ENCODE results near the gene ISG15. TPM values are rescaled to one million over a fixed set of nuclear protein-coding genes. Genes with fewer than 3 reads are reported as not detected.
"Not testable (repeated sequence)": the region's sequence is repeated elsewhere in the genome, so short reads cannot be mapped to it uniquely, and the experiment has no call there.

Gene ISG15
- total RNA-seq, 1 donor from 2014 or later, result 97.7 TPM

DNA sequence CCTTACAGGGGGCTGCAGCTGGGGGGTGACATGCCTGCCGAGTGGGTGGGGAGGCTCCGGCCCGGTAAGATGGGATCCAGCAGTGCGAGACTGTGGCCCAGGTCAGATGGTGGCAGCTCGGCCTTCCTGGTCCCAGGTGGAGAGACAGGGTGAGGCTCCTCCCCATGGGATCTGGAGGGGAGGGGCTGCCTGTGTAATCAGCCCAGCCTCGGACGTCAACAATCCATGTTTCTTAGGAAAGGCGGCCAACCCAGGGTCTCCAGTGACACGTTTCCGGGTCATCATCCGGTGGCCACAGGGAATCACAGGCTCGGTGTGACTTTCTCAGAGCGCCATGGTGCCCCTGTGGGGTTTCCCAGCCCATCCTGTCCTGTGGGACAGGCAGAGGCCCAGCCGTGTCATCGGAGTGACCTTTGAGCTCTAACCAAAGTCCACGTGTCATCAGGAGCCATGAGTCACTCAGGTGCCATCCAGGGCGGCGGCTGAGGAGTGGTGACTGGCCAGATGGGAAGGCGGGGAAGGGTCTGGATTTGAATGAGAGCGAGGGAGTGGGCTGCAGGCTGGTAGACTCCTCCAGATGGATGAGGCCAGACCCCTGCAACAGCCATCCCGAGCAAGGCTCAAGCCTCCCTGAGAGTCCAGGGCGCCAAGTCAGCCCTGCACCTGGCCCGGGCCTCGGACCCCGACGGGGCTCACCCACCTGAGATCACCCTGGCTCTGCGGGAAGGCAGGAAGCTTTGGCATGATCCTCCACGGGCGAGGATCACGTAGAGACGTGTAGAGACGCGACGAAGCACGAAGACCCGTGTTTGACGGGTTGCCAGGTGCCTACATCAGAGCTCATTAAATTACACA is 6.8 kb upstream of the ISG15 start:
- H3K27me3 ChIP-seq (ENCODE audit: control insufficient read depth, insufficient read depth, low read length), result no peaks in the 10 kb centered on the region
- TF ChIP-seq CTCF (IDR thresholded peaks at IDR 0.05; ENCODE audit: insufficient read depth, low read length, poor library complexity, severe bottlenecking), result no peak
- no peak for DNase-seq (ENCODE audit: low read depth)

DNA sequence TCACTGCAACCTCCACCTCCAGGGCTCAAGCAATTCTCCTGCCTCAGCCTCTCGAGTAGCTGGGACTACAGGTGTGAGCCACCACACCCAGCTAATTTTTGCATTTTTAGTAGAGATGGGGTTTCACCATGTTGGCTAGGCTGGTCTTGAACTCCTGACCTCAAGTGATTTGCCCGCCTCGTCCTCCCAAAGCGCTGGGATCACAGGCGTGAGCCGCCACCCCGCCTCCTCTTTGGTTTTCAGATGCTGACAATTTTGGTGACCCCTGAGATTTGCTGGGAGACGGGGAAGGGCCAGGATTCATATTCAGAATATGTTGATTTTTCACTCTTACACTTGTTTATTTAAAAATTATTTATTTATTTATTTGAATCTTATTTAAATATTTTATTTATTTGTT is 3.2 kb upstream of the ISG15 start:
- H3K27me3 ChIP-seq (ENCODE audit: control insufficient read depth, insufficient read depth, low read length); DNase-seq (ENCODE audit: low read depth); H3K36me3 ChIP-seq (ENCODE audit: control insufficient read depth, insufficient read depth, low read length); H3K4me3 ChIP-seq (ENCODE audit: low read depth, low read length): not testable (repeated sequence)

More for the DNA sequence above, 6.8 kb upstream of the ISG15 start:
- H3K36me3 ChIP-seq (ENCODE audit: control insufficient read depth, insufficient read depth, low read length), result no peaks in the 10 kb centered on the region
- H3K4me3 ChIP-seq (ENCODE audit: low read depth, low read length), result no peak overlapping the region

DNA sequence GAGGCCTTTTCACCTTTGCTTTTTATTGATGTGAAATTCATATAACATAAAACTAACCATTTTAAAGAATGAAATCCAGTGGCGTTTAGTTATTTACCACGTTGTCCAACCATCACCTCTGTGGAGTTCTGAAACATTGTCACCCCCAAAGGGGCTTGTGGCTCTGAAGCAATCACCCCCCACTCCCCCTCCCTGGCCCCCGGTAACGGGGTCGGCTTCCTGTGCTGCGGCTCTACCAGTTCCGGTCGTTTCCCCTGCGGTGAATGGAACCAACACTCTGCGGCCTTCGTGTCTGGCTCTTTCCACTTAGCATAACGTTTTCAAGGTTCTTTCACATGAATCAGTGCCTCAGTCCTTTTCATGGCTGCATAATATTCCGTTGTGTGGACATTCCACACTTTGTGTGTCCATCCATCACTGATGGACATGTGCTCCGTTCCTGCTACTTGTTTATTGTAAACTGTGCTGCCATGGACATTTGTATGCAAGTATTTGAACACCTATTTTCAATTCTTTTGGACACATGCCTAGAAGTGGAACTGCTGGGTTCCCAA is 1.8 kb upstream of the ISG15 start:
- no peak for DNase-seq (ENCODE audit: low read depth)
- H3K27me3 ChIP-seq (ENCODE audit: control insufficient read depth, insufficient read depth, low read length), result no peaks in the 10 kb centered on the region
- TF ChIP-seq CTCF (IDR thresholded peaks at IDR 0.05; ENCODE audit: insufficient read depth, low read length, poor library complexity, severe bottlenecking), result no peak
- H3K4me3 ChIP-seq (ENCODE audit: low read depth, low read length), result no peak overlapping the region
- H3K36me3 ChIP-seq (ENCODE audit: control insufficient read depth, insufficient read depth, low read length), result no peaks in the 10 kb centered on the region

DNA sequence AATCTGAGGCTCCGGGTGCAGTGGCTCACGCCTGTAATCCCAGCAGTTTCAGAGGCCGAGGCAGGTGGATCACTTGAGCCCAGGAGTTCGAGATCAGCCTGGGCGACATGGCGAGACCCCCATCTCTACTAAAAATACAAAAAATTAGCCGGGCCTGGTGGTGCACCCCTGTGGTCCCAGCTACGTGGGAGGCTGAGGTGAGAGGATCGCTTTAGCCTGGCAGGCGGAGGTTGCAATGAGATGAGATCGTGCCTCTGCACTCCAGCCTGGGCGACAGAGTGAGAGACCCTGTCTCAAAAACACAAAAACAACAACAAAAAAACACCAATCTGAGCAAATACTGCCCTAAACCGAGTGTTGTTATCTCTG is 577 bp upstream of the ISG15 start:
- not testable (repeated sequence) for H3K36me3 ChIP-seq (ENCODE audit: control insufficient read depth, insufficient read depth, low read length); DNase-seq (ENCODE audit: low read depth); H3K27me3 ChIP-seq (ENCODE audit: control insufficient read depth, insufficient read depth, low read length)
- H3K4me3 ChIP-seq (ENCODE audit: low read depth, low read length), result peak overlapping the region; percentile 63

DNA sequence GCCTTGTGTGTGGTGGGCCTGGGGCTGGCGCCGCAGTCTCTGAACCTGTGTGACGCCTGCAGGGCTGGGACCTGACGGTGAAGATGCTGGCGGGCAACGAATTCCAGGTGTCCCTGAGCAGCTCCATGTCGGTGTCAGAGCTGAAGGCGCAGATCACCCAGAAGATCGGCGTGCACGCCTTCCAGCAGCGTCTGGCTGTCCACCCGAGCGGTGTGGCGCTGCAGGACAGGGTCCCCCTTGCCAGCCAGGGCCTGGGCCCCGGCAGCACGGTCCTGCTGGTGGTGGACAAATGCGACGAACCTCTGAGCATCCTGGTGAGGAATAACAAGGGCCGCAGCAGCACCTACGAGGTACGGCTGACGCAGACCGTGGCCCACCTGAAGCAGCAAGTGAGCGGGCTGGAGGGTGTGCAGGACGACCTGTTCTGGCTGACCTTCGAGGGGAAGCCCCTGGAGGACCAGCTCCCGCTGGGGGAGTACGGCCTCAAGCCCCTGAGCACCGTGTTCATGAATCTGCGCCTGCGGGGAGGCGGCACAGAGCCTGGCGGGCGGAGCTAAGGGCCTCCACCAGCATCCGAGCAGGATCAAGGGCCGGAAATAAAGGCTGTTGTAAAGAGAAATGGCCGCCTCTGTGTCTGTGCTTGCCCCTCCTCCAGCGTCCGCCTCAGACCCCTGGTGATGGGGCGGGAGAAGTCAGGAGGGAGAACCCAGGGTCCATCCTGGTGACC is 788 bp downstream of the ISG15 start:
- peak overlapping the region; percentile 63 for H3K4me3 ChIP-seq (ENCODE audit: low read depth, low read length)
- DNase-seq (ENCODE audit: low read depth), result no peak
- no peaks in the 10 kb centered on the region for H3K36me3 ChIP-seq (ENCODE audit: control insufficient read depth, insufficient read depth, low read length)
- no peaks in the 10 kb centered on the region for H3K27me3 ChIP-seq (ENCODE audit: control insufficient read depth, insufficient read depth, low read length)
- TF ChIP-seq CTCF (IDR thresholded peaks at IDR 0.05; ENCODE audit: insufficient read depth, low read length, poor library complexity, severe bottlenecking), result no peak

- Histone ChIP-seq H3K36me3 (ENCODE audit: control insufficient read depth, insufficient read depth, low read length) (no peaks in the 10 kb centered on the region), H3K27me3 (ENCODE audit: control insufficient read depth, insufficient read depth, low read length) (no peaks in the 10 kb centered on the region), H3K4me3 (ENCODE audit: low read depth, low read length) (no peak overlapping the region)
- no peak for DNase-seq (ENCODE audit: low read depth)
- TF ChIP-seq CTCF (IDR thresholded peaks at IDR 0.05; ENCODE audit: insufficient read depth, low read length, poor library complexity, severe bottlenecking), result peak; percentile 53
Observed at GRCh38 chr1:1014799-1015681, 1.7 kb downstream of the ISG15 start.

GRCh38 chr1:1017397-1018320 is 4.4 kb downstream of the ISG15 start:
- not testable (repeated sequence) for H3K27me3 ChIP-seq (ENCODE audit: control insufficient read depth, insufficient read depth, low read length)

GRCh38 chr1:1018321-1018685 is 5.0 kb downstream of the ISG15 start:
- H3K36me3 ChIP-seq (ENCODE audit: control insufficient read depth, insufficient read depth, low read length); DNase-seq (ENCODE audit: low read depth); H3K4me3 ChIP-seq (ENCODE audit: low read depth, low read length); H3K27me3 ChIP-seq (ENCODE audit: control insufficient read depth, insufficient read depth, low read length): not testable (repeated sequence)

More at GRCh38 chr1:1017397-1018320, 4.4 kb downstream of the ISG15 start:
- H3K4me3 ChIP-seq (ENCODE audit: low read depth, low read length); DNase-seq (ENCODE audit: low read depth); H3K36me3 ChIP-seq (ENCODE audit: control insufficient read depth, insufficient read depth, low read length): not testable (repeated sequence)
